Kidney (tissue), 14 donors: Measurements from ENCODE around the gene PHTF2. TPM values are rescaled to one million over a fixed set of nuclear protein-coding genes. Genes with fewer than 3 reads are reported as not detected.

Experiments
- DNase-seq, 5 donors: peaks; one replicate each; pipeline ENCODE4 v3.0.0-alpha.2; 2013 to 2020
- FAIRE-seq: peaks from 2 replicates; lab custom pipeline; 2012; peaks lifted over from hg19 to GRCh38; lab: Jason Lieb, UNC
- H3K27ac ChIP-seq, 2 donors: one replicate each; pipeline ENCODE4 v1.7.0; 2013; ENCODE audit warnings: low read depth in 2 of 2, low read length in 2 of 2, inconsistent platforms in 1 of 2
- H3K27me3 ChIP-seq: one replicate; pipeline ENCODE4 v1.7.1; 2013; ENCODE audit warnings: low read length, inconsistent platforms; ENCODE audit not compliant: control insufficient read depth, insufficient read depth
- H3K36me3 ChIP-seq, 3 donors: one replicate each; pipeline versions ENCODE4 v1.7.0 to v1.7.1; 2013; ENCODE audit warnings: low read length in 3 of 3, control low read depth in 1 of 3, inconsistent platforms in 1 of 3; ENCODE audit not compliant: insufficient read depth in 3 of 3, control insufficient read depth in 2 of 3
- H3K4me1 ChIP-seq, 3 donors: one replicate each; pipeline versions ENCODE4 v1.7.0 to v1.7.1; 2013; ENCODE audit warnings: low read length in 3 of 3, inconsistent platforms in 1 of 3, low read depth in 1 of 3; ENCODE audit not compliant: control insufficient read depth in 2 of 3, insufficient read depth in 2 of 3
- H3K4me3 ChIP-seq, 3 donors: one replicate each; pipeline versions ENCODE4 v1.7.0 to v1.8.1; 2013; ENCODE audit warnings: low read length in 3 of 3, control low read depth in 1 of 3, inconsistent platforms in 1 of 3
- H3K9ac ChIP-seq, 3 donors: one replicate each; pipeline versions ENCODE4 v1.7.0 to v1.7.1; 2013; ENCODE audit warnings: low read length in 3 of 3, control low read depth in 1 of 3, inconsistent platforms in 1 of 3
- H3K9me3 ChIP-seq, 3 donors: one replicate each; pipeline versions ENCODE4 v1.7.0 to v1.7.1; 2013; ENCODE audit warnings: low read length in 3 of 3, control low read depth in 1 of 3, inconsistent platforms in 1 of 3; ENCODE audit not compliant: control insufficient read depth in 2 of 3, insufficient read depth in 1 of 3
- CTCF ChIP-seq: IDR thresholded peaks from 3 replicates; pipeline ENCODE4 v1.5.1; 2012; ENCODE audit warnings: mild to moderate bottlenecking, moderate library complexity, borderline replicate concordance; ENCODE audit not compliant: insufficient read depth; ENCODE audit errors: extremely low read depth
- intact Hi-C: fragments of 100-400 bp; cut with DNase I; formaldehyde crosslinking; loops from one replicate; pipeline ENCODE4 v1.11.1; 2022
- polyA plus RNA-seq: library from polyadenylated mRNA; stranded (reverse); fragments of 350-450 nt; fragmentation: Illumina TruSeq; extraction: RNeasy Lipid Tissue Mini Kit (QIAGEN cat#74804); gene quantifications from one replicate; pipeline ENCODE4 v1.2.3, GENCODE V29; 2014; ENCODE audit warnings: low read depth, low replicate concordance; ENCODE audit not compliant: insufficient read depth
- total RNA-seq: library from RNA; stranded (reverse); fragmentation: NEBNext Ultra II Directional; extraction: Animal tissue kit (Norgen Biotek cat#: 25700); gene quantifications from one replicate; pipeline ENCODE4 v1.2.1, GENCODE V29; 2021
- donor health status: control.
- donor health status: control.
- donor health status: control.
- donor health status: control.
- donor health status: control.
- donor health status: DM: yes; HTN: yes; CAD: no.
- donor health status: Normal renal cell carcinoma (clear cell type).

PHTF2 gene
- total and polyA plus RNA-seq, 2 donors from 2014 or later = 6.0 to 13.8 TPM

GRCh38 chr7:77985232-77985973 lies 186.8 kb downstream of the PHTF2 start:
- Histone ChIP-seq H3K27me3 (no peaks in the 10 kb centered on the region), H3K9ac (no peak overlapping the region), H3K27ac (peak overlapping the region in 1 of 2 donors; percentile 72), H3K4me3 (no peak overlapping the region), H3K36me3 (no peaks in the 10 kb centered on the region), H3K9me3 (no peaks in the 10 kb centered on the region), H3K4me1 (no peaks in the 10 kb centered on the region)
- intact Hi-C loops = no loop called here
- no peak for TF ChIP-seq CTCF
- FAIRE-seq = no peak
- DNase-seq = peak in 1 of 5 donors; percentile 14

GRCh38 chr7:77985974-77986339 lies 187.4 kb downstream of the PHTF2 start:
- no peaks in the 10 kb centered on the region for H3K36me3 ChIP-seq
- H3K4me1 ChIP-seq = no peaks in the 10 kb centered on the region
- intact Hi-C loops = no loop called here
- DNase-seq (peak in 1 of 5 donors; percentile 7), FAIRE-seq (no peak)
- H3K27me3 ChIP-seq = no peaks in the 10 kb centered on the region
- H3K9ac ChIP-seq = no peak overlapping the region
- H3K4me3 ChIP-seq = no peak overlapping the region
- H3K9me3 ChIP-seq = no peaks in the 10 kb centered on the region
- H3K27ac ChIP-seq = no peak overlapping the region
- no peak for TF ChIP-seq CTCF

GRCh38 chr7:77989981-77990566 lies 191.5 kb downstream of the PHTF2 start:
- FAIRE-seq = no peak
- Histone ChIP-seq H3K27ac (no peak overlapping the region), H3K27me3 (no peaks in the 10 kb centered on the region), H3K4me1 (no peaks in the 10 kb centered on the region), H3K4me3 (no peak overlapping the region), H3K9me3 (no peaks in the 10 kb centered on the region), H3K9ac (no peak overlapping the region), H3K36me3 (no peaks in the 10 kb centered on the region)
- DNase-seq = no peak
- intact Hi-C loops = no loop called here
- TF ChIP-seq CTCF = no peak
